Camera-type eye (tissue), 1 donor: ENCODE measurements around the gene OPRD1. TPM values are rescaled to one million over a fixed set of nuclear protein-coding genes. Genes with fewer than 3 reads are reported as not detected.

Source experiments
- total RNA-seq: library from RNA; depleted of rRNA; stranded (reverse); fragments of >200 nt; gene quantifications from one replicate; pipeline ENCODE4 v1.2.3, GENCODE V29; 2014

Gene OPRD1
- 5.2 TPM for total RNA-seq

GRCh38 chr1:28811766-28812668 is at the start of gene OPRD1:
TSS of gene OPRD1 (plus strand) at chr1:28812170. CDS start at chr1:28812384, 214 bp downstream.

GRCh38 chr1:28914228-28915030 is 102.5 kb downstream of the OPRD1 start, which contains the start of gene EPB41:
TSS of gene EPB41 (plus strand) at chr1:28914569. CDS start at chr1:28987438, 72,869 bp downstream.

Other genes starting within 250 kb of the OPRD1 start
- gene RAB42, start 219.9 kb upstream of the OPRD1 start, total RNA-seq: 7.8 TPM
- gene TAF12, start 169.1 kb upstream of the OPRD1 start, total RNA-seq: 20.7 TPM
- not detected for gene RNU11, start 163.6 kb upstream of the OPRD1 start, total RNA-seq
- 15.6 TPM for gene GMEB1, start 143.4 kb upstream of the OPRD1 start, total RNA-seq
- gene YTHDF2, start 75.2 kb upstream of the OPRD1 start, total RNA-seq: 79.8 TPM
- 212 TPM for gene EPB41, start 102.4 kb downstream of the OPRD1 start, total RNA-seq